Tibial artery (tissue), 4 donors: ENCODE results near the gene DIPK1B.

Experiments used
- DNase-seq, 2 donors: peaks; one replicate each; pipeline ENCODE4 v3.0.0-alpha.2; 2019
- H3K27ac ChIP-seq, 2 donors: fragments of 200-600 bp; sonication (generic) in 1 of 2; 1 replicate in 1 of 2; 2 replicates in 1 of 2; pipeline ENCODE4 v1.5.1; 2018 to 2019; ENCODE audit warnings: mild to moderate bottlenecking in 1 of 2
- H3K27me3 ChIP-seq, 2 donors: fragments of 200-600 bp; sonication (generic) in 1 of 2; one replicate each; pipeline versions ENCODE4 v1.5.1 to v1.6.0; 2016 to 2019
- H3K36me3 ChIP-seq, 3 donors: fragments of 200-600 bp; sonication (generic) in 2 of 3; one replicate each; pipeline ENCODE4 v1.5.1; 2016 to 2019; ENCODE audit warnings: mild to moderate bottlenecking in 2 of 3
- H3K4me1 ChIP-seq, 4 donors: fragments of 200-600 bp; sonication (generic) in 2 of 4; 1 replicate in 3 of 4; 2 replicates in 1 of 4; pipeline ENCODE4 v1.5.1; 2016 to 2019
- H3K4me3 ChIP-seq, 2 donors: fragments of 200-600 bp; sonication (generic) in 1 of 2; 1 replicate in 1 of 2; 2 replicates in 1 of 2; pipeline ENCODE4 v1.5.1; 2018 to 2019; ENCODE audit warnings: mild to moderate bottlenecking in 2 of 2
- H3K9me3 ChIP-seq, 3 donors: fragments of 200-600 bp; sonication (generic) in 1 of 3; one replicate each; pipeline ENCODE4 v1.5.1; 2016 to 2019
- intact Hi-C: fragments of 100-400 bp; cut with DNase I; formaldehyde crosslinking; loops from one replicate; pipeline ENCODE4 v1.15.0; 2023; ENCODE audit warnings: low total_unique reads
- TF ChIP-seq, protein P1 (sequence below), 2 experiments: fragments of 200-600 bp in 1 of 2; fragments of 450-650 bp in 1 of 2; IDR thresholded peaks; one replicate each; pipeline ENCODE4 v1.5.1; 2017 to 2019; ENCODE audit warnings: antibody characterized with exemption in 2 of 2, mild to moderate bottlenecking in 1 of 2, moderate library complexity in 1 of 2

The DIPK1B gene

GRCh38 chr9:136686534-136686793, 25.9 kb upstream of the DIPK1B start:
- Histone ChIP-seq H3K36me3 (no peaks in the 10 kb centered on the region), H3K27me3 (no peaks in the 10 kb centered on the region), H3K4me1 (peaks cover 0 to 48% (median 24%) of the 10 kb centered on the region in 4 donors), H3K9me3 (no peaks in the 10 kb centered on the region), H3K27ac (peak overlapping the region; percentile 67 to 73), H3K4me3 (peak overlapping the region; percentile 59 to 87)
- no peak for DNase-seq
- TF ChIP-seq, protein P1, sequence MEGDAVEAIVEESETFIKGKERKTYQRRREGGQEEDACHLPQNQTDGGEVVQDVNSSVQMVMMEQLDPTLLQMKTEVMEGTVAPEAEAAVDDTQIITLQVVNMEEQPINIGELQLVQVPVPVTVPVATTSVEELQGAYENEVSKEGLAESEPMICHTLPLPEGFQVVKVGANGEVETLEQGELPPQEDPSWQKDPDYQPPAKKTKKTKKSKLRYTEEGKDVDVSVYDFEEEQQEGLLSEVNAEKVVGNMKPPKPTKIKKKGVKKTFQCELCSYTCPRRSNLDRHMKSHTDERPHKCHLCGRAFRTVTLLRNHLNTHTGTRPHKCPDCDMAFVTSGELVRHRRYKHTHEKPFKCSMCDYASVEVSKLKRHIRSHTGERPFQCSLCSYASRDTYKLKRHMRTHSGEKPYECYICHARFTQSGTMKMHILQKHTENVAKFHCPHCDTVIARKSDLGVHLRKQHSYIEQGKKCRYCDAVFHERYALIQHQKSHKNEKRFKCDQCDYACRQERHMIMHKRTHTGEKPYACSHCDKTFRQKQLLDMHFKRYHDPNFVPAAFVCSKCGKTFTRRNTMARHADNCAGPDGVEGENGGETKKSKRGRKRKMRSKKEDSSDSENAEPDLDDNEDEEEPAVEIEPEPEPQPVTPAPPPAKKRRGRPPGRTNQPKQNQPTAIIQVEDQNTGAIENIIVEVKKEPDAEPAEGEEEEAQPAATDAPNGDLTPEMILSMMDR (IDR thresholded peaks at IDR 0.05) = no peak
- intact Hi-C loops = no loop called here

- TF ChIP-seq, protein P1 (IDR thresholded peaks at IDR 0.05) = no peak
- intact Hi-C loops = no loop called here
- H3K9me3 ChIP-seq = no peaks in the 10 kb centered on the region
- peak within 1 kb of the TSS; percentile 59 to 87 for H3K4me3 ChIP-seq
- H3K27me3 ChIP-seq = no peaks in the 10 kb centered on the region
- H3K4me1 ChIP-seq = peaks cover 0 to 48% (median 24%) of the 10 kb centered on the region in 4 donors
- DNase-seq = peak; percentile 63 to 82
- H3K36me3 ChIP-seq = no peaks in the 10 kb centered on the region
- H3K27ac ChIP-seq = peak within 1 kb of the TSS; percentile 67 to 73
Observed at GRCh38 chr9:136686794-136687711, 25.3 kb upstream of the DIPK1B start, which contains the start of gene AGPAT2. Gene AGPAT2 (minus strand): TSS chr9:136687457. CDS start chr9:136687357, 100 bp downstream.

DNA sequence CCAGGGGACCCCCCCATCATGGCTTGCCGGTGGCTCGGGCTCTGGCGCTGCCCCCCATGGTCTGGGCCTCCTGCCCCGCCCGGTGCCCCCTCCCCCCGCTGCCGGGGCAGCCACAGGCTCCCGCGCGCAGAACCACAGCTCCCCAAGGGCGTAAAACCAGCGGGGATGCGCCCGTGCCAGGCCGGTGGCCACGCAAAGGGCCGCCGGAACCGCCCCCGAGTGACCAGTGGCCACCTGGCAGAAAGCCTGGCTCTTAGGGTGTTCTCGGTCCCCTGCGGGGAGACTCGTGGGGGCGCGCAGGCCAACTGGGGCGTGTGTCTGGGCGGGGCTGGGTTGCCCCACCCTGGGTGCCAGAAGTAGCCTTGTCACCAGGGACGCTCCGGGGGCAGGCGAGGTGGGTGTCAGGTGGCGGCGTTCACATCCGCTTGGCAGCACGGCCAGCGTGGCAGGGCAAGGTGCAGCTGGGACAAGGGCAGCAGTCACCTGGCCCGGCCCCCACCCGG, 24.6 kb upstream of the DIPK1B start:
- Histone ChIP-seq H3K36me3 (no peaks in the 10 kb centered on the region), H3K4me1 (peaks cover 0 to 48% (median 24%) of the 10 kb centered on the region in 4 donors), H3K4me3 (peak overlapping the region; percentile 59 to 87), H3K27ac (peak overlapping the region; percentile 67 to 73), H3K9me3 (no peaks in the 10 kb centered on the region), H3K27me3 (no peaks in the 10 kb centered on the region)
- DNase-seq = no peak
- TF ChIP-seq, protein P1 (IDR thresholded peaks at IDR 0.05) = no peak
- intact Hi-C loops = no loop called here

DNA sequence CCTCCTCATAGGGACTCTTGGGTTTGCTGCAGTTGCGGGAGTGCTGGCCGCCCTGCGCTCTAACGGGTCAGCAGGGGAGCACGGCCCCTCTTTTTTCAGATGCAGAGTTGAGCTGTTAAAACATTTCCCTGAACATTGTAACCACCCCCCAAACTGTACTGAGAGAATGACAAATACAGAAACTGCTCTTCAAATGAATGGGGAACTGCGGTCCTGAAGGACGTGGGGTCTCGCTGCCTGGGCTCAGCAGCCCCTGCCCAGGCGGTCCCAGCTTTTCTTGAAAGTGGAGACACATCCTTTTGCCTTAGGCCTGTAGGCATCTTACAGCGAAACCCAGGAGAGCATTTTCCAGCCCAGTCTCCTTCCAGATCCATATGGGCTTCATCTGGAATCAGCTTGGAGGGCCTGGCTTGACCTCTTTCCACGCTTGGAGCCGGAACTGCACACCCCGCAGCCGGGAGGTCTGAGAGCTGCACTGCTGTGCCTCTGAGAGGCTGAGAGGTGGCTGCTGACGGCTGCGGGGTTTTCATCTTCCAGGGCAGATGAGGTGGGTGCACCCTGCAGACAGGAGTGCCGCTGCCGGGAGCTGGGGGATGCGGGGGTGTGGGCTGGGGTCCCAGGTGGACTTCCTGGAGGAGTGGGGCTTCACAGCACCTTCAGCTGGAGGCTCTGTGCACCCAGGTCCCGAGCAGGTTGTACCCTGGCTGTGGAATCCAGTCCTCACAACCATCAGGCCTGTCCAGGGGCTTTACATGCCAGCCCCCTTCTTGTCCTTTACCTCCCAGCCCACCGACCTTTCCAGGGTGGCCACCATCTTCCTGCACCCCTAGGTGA, 23.9 kb upstream of the DIPK1B start:
- H3K4me1 ChIP-seq = peaks cover 0 to 48% (median 24%) of the 10 kb centered on the region in 4 donors

DNA sequence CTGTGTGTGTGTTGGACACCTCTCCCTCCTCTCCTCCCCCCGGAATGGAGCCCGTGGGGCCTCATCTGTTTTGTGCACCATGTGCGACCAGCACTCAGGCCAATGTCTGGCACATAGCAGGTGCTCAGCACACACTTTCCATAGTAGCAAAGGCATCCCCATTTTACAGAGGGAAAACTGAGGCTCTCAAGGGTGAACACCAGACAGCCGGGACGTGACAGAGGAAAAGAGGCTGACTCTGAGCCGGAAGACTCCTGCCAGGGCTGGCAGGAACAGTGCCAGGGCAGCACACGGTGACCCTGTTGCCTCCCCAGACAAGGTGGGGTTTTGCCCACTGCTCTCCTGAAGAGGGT, 23.3 kb upstream of the DIPK1B start:
- H3K27ac ChIP-seq = no peak overlapping the region

More for the DNA sequence above, 23.9 kb upstream of the DIPK1B start:
- no peaks in the 10 kb centered on the region for H3K9me3 ChIP-seq
- DNase-seq = no peak
- H3K27ac ChIP-seq = peak overlapping the region in 1 of 2 donors; percentile 67
- H3K36me3 ChIP-seq = no peaks in the 10 kb centered on the region
- intact Hi-C loops = no loop called here
- TF ChIP-seq, protein P1 (IDR thresholded peaks at IDR 0.05) = no peak
- H3K4me3 ChIP-seq = no peak overlapping the region
- H3K27me3 ChIP-seq = no peaks in the 10 kb centered on the region

More for the DNA sequence above, 23.3 kb upstream of the DIPK1B start:
- Histone ChIP-seq H3K36me3 (no peaks in the 10 kb centered on the region), H3K9me3 (no peaks in the 10 kb centered on the region), H3K4me1 (peaks cover 0 to 49% (median 24%) of the 10 kb centered on the region in 4 donors), H3K27me3 (peaks cover 0 to 4% of the 10 kb centered on the region in 2 donors), H3K4me3 (no peak overlapping the region)
- intact Hi-C loops = no loop called here
- TF ChIP-seq, protein P1 (IDR thresholded peaks at IDR 0.05) = no peak
- DNase-seq = no peak
